MG63 (cell line): Measurements from ENCODE around the gene KANTR. TPM values are rescaled to one million over a fixed set of nuclear protein-coding genes. Genes with fewer than 3 reads are reported as not detected.

Experiments
- DNase-seq: peaks from one replicate; pipeline ENCODE4 v3.0.0-alpha.2; 2020
- H3K27me3 ChIP-seq: fragments of 250-450 bp; sonication (Bioruptor Pico); 2 replicates; pipeline ENCODE4 v1.5.1; 2020; ENCODE audit warnings: mild to moderate bottlenecking, moderate library complexity
- H3K36me3 ChIP-seq: fragments of 250-450 bp; sonication (Bioruptor Pico); 2 replicates; pipeline ENCODE4 v1.5.1; 2020; ENCODE audit warnings: mild to moderate bottlenecking, moderate library complexity
- H3K4me3 ChIP-seq: fragments of 250-450 bp; sonication (Bioruptor Pico); 2 replicates; pipeline ENCODE4 v1.5.1; 2020; ENCODE audit warnings: mild to moderate bottlenecking, moderate library complexity
- H3K9me3 ChIP-seq: fragments of 250-450 bp; sonication (Bioruptor Pico); 2 replicates; pipeline ENCODE4 v1.5.1; 2020; ENCODE audit warnings: mild to moderate bottlenecking, moderate library complexity
- total RNA-seq: library from RNA; depleted of rRNA; stranded (reverse); fragments of >200 nt; shearing (Covaris generic); gene quantifications from 2 replicates; pipeline ENCODE4 v1.2.3, GENCODE V29; 2014; ENCODE audit warnings: low replicate concordance

KANTR gene
- total RNA-seq, 1 experiment from 2014 or later: 1.7 TPM

- Histone ChIP-seq H3K36me3 (no peaks in the 10 kb centered on the region), H3K4me3 (no peak overlapping the region), H3K27me3 (no peaks in the 10 kb centered on the region), H3K9me3 (no peaks in the 10 kb centered on the region)
- no peak for DNase-seq
Measured at GRCh38 chrX:53077207-53078197, 16.4 kb upstream of the KANTR start.

GRCh38 chrX:53078943-53079342 is 15.0 kb upstream of the KANTR start:
- Histone ChIP-seq H3K4me3 (no peak overlapping the region), H3K36me3 (no peaks in the 10 kb centered on the region), H3K27me3 (no peaks in the 10 kb centered on the region), H3K9me3 (no peaks in the 10 kb centered on the region)
- no peak for DNase-seq

GRCh38 chrX:53080628-53081580 is 13.0 kb upstream of the KANTR start:
- Histone ChIP-seq H3K4me3 (peak overlapping the region; percentile 15; the same call in 1 of the 2 replicates), H3K27me3 (no peaks in the 10 kb centered on the region), H3K9me3 (no peaks in the 10 kb centered on the region), H3K36me3 (peaks cover 6% of the 10 kb centered on the region; the same call in 1 of the 2 replicates)
- no peak for DNase-seq

GRCh38 chrX:53081925-53082772 is 11.8 kb upstream of the KANTR start, which contains the start of gene TSPYL2:
TSS of gene TSPYL2 (plus strand) at chrX:53082367. CDS start at chrX:53082499, 132 bp downstream.
- H3K36me3 ChIP-seq: peaks cover 7% of the 10 kb centered on the region; the same call in 1 of the 2 replicates
- no peaks in the 10 kb centered on the region for H3K27me3 ChIP-seq
- no peaks in the 10 kb centered on the region for H3K9me3 ChIP-seq
- H3K4me3 ChIP-seq: peak within 1 kb of the TSS; percentile 72
- DNase-seq: peak; percentile 95

GRCh38 chrX:53082773-53083616 is 10.9 kb upstream of the KANTR start:
- Histone ChIP-seq H3K9me3 (no peaks in the 10 kb centered on the region), H3K4me3 (peak overlapping the region; percentile 72), H3K27me3 (no peaks in the 10 kb centered on the region), H3K36me3 (peaks cover 7% of the 10 kb centered on the region; the same call in 1 of the 2 replicates)
- no peak for DNase-seq

- Histone ChIP-seq H3K36me3 (peaks cover 7% of the 10 kb centered on the region; the same call in 1 of the 2 replicates), H3K9me3 (no peaks in the 10 kb centered on the region), H3K4me3 (no peak overlapping the region), H3K27me3 (no peaks in the 10 kb centered on the region)
- no peak for DNase-seq
Measured at GRCh38 chrX:53084043-53084570, 9.8 kb upstream of the KANTR start.

GRCh38 chrX:53084863-53085262 is 9.1 kb upstream of the KANTR start:
- no peak for DNase-seq
- Histone ChIP-seq H3K27me3 (no peaks in the 10 kb centered on the region), H3K9me3 (no peaks in the 10 kb centered on the region), H3K4me3 (no peak overlapping the region), H3K36me3 (peaks cover 7% of the 10 kb centered on the region)

- H3K36me3 ChIP-seq: peaks cover 7% of the 10 kb centered on the region
- no peaks in the 10 kb centered on the region for H3K27me3 ChIP-seq
- H3K4me3 ChIP-seq: no peak overlapping the region
- H3K9me3 ChIP-seq: no peaks in the 10 kb centered on the region
- DNase-seq: no peak
Measured at GRCh38 chrX:53085661-53086229, 8.2 kb upstream of the KANTR start.

- Histone ChIP-seq H3K27me3 (no peaks in the 10 kb centered on the region), H3K36me3 (peaks cover 7% of the 10 kb centered on the region), H3K9me3 (no peaks in the 10 kb centered on the region), H3K4me3 (no peak overlapping the region)
- no peak for DNase-seq
Measured at GRCh38 chrX:53086464-53086863, 7.5 kb upstream of the KANTR start.

- DNase-seq: no peak
- Histone ChIP-seq H3K27me3 (no peaks in the 10 kb centered on the region), H3K9me3 (no peaks in the 10 kb centered on the region), H3K36me3 (peaks cover 7% of the 10 kb centered on the region), H3K4me3 (no peak overlapping the region)
Measured at GRCh38 chrX:53087388-53087831, 6.5 kb upstream of the KANTR start.

GRCh38 chrX:53088136-53088974 is 5.6 kb upstream of the KANTR start:
- Histone ChIP-seq H3K4me3 (no peak overlapping the region), H3K36me3 (peaks cover 7% of the 10 kb centered on the region), H3K9me3 (no peaks in the 10 kb centered on the region), H3K27me3 (no peaks in the 10 kb centered on the region)
- DNase-seq: no peak

- peaks cover 4% of the 10 kb centered on the region for H3K36me3 ChIP-seq
- peak; percentile 30 for DNase-seq
- H3K9me3 ChIP-seq: no peaks in the 10 kb centered on the region
- H3K27me3 ChIP-seq: no peaks in the 10 kb centered on the region
- H3K4me3 ChIP-seq: no peak overlapping the region
Measured at GRCh38 chrX:53089224-53089842, 4.6 kb upstream of the KANTR start.

GRCh38 chrX:53089925-53090324 is 4.0 kb upstream of the KANTR start:
- no peak overlapping the region for H3K4me3 ChIP-seq
- DNase-seq: no peak
- no peaks in the 10 kb centered on the region for H3K9me3 ChIP-seq
- H3K36me3 ChIP-seq: peaks cover 3% of the 10 kb centered on the region; the same call in 1 of the 2 replicates
- H3K27me3 ChIP-seq: no peaks in the 10 kb centered on the region
